GM12878 (cell line): ENCODE data around the gene TEX36. TPM values are rescaled to one million over a fixed set of nuclear protein-coding genes. Genes with fewer than 3 reads are reported as not detected.

Source experiments
- ATAC-seq: fragments of 200-7000 bp; cut with Tn5 transposase; 3 replicates; pipeline ENCODE4 v1.9.1; 2020; ENCODE audit warnings: mild to moderate bottlenecking, moderate library complexity
- BruUV-seq: library from RNA; stranded (reverse); fragments of 400-500 nt; replicated peaks from 2 replicates; lab custom pipeline; 2021; lab: Mats Ljungman, UMichigan
- CTCF ChIA-PET: fragments of 300-600 bp; sonication (Branson Sonifier 250); formaldehyde crosslinking; extraction: SDS; loops from one replicate; lab custom pipeline; 2021; ENCODE audit warnings: inconsistent platforms; lab: Yijun Ruan, JAX
- POLR2A ChIA-PET: fragments of 350-600 bp; formaldehyde crosslinking; extraction: SDS; loops from one replicate; lab custom pipeline; 2021; ENCODE audit warnings: inconsistent platforms; lab: Charles Lee
- RAD21 ChIA-PET: fragments of 300-600 bp; sonication (Branson Sonifier 250); formaldehyde crosslinking; loops from one replicate; lab custom pipeline; 2023; ENCODE audit warnings: antibody characterized with exemption; ENCODE audit not compliant: unreplicated experiment; lab: Charles Lee
- SMC1A ChIA-PET: fragments of 300-600 bp; sonication (Branson Sonifier 250); formaldehyde crosslinking; loops from one replicate; lab custom pipeline; 2023; ENCODE audit not compliant: unreplicated experiment, uncharacterized antibody; lab: Charles Lee
- DNase-seq: peaks from one replicate; pipeline ENCODE4 v3.0.0-alpha.2; 2011; ENCODE audit warnings: low read depth, low spot score
- FAIRE-seq: peaks from 3 replicates; lab custom pipeline; 2011; peaks lifted over from hg19 to GRCh38; lab: Jason Lieb, UNC
- H2AFZ ChIP-seq: 2 replicates; pipeline ENCODE4 v1.6.0; 2011; ENCODE audit warnings: low read depth, low read length, control low read depth; ENCODE audit not compliant: control insufficient read depth
- H3K27ac ChIP-seq: 2 replicates; pipeline ENCODE4 v1.5.1; 2011; ENCODE audit warnings: control low read depth; ENCODE audit not compliant: control insufficient read depth, insufficient read depth
- H3K27me3 ChIP-seq, 2 experiments: replicated peaks in 1 of 2; 2 replicates each; pipeline versions ENCODE4 v1.6.0 to v1.6.1; 2011; ENCODE audit warnings: low read length in 1 of 2; ENCODE audit not compliant: control insufficient read depth in 2 of 2, insufficient read depth in 2 of 2
- H3K36me3 ChIP-seq, 2 experiments: 2 replicates each; pipeline ENCODE4 v1.5.1; 2011; ENCODE audit warnings: low read length in 1 of 2; ENCODE audit not compliant: control insufficient read depth in 2 of 2, insufficient read depth in 2 of 2
- H3K4me1 ChIP-seq: 2 replicates; pipeline ENCODE4 v1.6.1; 2011; ENCODE audit warnings: mild to moderate bottlenecking, low read length, moderate library complexity, mixed read lengths; ENCODE audit not compliant: control insufficient read depth, insufficient read depth
- H3K4me2 ChIP-seq: 2 replicates; pipeline ENCODE4 v1.6.0; 2011; ENCODE audit warnings: control low read depth; ENCODE audit not compliant: control insufficient read depth, insufficient read depth
- H3K4me3 ChIP-seq: fragments of 200-600 bp; sonication (generic); 2 replicates; pipeline ENCODE4 v1.5.1; 2016
- H3K79me2 ChIP-seq: 2 replicates; pipeline ENCODE4 v1.6.0; 2011; ENCODE audit warnings: low read length; ENCODE audit not compliant: control insufficient read depth, insufficient read depth
- H3K9ac ChIP-seq: 2 replicates; pipeline ENCODE4 v1.8.0; 2011; ENCODE audit warnings: low read length, control low read depth, mixed read lengths; ENCODE audit not compliant: control insufficient read depth, insufficient read depth
- H3K9me3 ChIP-seq: replicated peaks from 3 replicates; pipeline ENCODE4 v1.5.1; 2011; ENCODE audit warnings: mild to moderate bottlenecking, low read length; ENCODE audit not compliant: control insufficient read depth, insufficient read depth
- H4K20me1 ChIP-seq: 2 replicates; pipeline ENCODE4 v1.6.0; 2011; ENCODE audit not compliant: control insufficient read depth, insufficient read depth
- BCL3 ChIP-seq: IDR thresholded peaks from 2 replicates; pipeline ENCODE4 v1.6.1; 2011; ENCODE audit warnings: borderline replicate concordance, low read depth, mild to moderate bottlenecking, moderate library complexity, low read length; ENCODE audit not compliant: insufficient read depth, poor library complexity, severe bottlenecking
- CREB1 ChIP-seq: IDR thresholded peaks from 2 replicates; pipeline ENCODE4 v1.6.1; 2012; ENCODE audit warnings: low read depth, mild to moderate bottlenecking, inconsistent platforms
- E2F8 ChIP-seq: fragments of 450-650 bp; IDR thresholded peaks from 2 replicates; pipeline ENCODE4 v1.6.1; 2018; ENCODE audit warnings: mild to moderate bottlenecking, low read depth, moderate library complexity; ENCODE audit not compliant: partially characterized antibody
- EP300 ChIP-seq, 2 experiments: fragments of 150-350 bp in 1 of 2; IDR thresholded peaks; 2 replicates each; pipeline ENCODE4 v1.6.1; 2011 to 2012; ENCODE audit warnings: low read depth in 2 of 2, low read length in 2 of 2, borderline replicate concordance in 1 of 2, improper control_type of control experiment in 1 of 2, inconsistent platforms in 1 of 2; ENCODE audit not compliant: control insufficient read depth in 1 of 2
- ESRRA ChIP-seq: IDR thresholded peaks from 2 replicates; pipeline ENCODE4 v1.6.1; 2012; ENCODE audit warnings: mild to moderate bottlenecking, low read length, improper control_type of control experiment
- GABPA ChIP-seq: IDR thresholded peaks from 2 replicates; pipeline ENCODE4 v1.6.1; 2014; ENCODE audit warnings: antibody characterized with exemption, low read depth, mild to moderate bottlenecking, inconsistent platforms
- MTA2 ChIP-seq: fragments of 450-650 bp; IDR thresholded peaks from 2 replicates; pipeline ENCODE4 v1.6.1; 2016; ENCODE audit warnings: low read depth, mild to moderate bottlenecking, moderate library complexity
- NFYA ChIP-seq: IDR thresholded peaks from 2 replicates; pipeline ENCODE4 v1.6.1; 2011; ENCODE audit warnings: low read depth, mild to moderate bottlenecking, low read length, improper control_type of control experiment, borderline replicate concordance
- ZBTB11 ChIP-seq: fragments of 450-650 bp; formaldehyde crosslinking; IDR thresholded peaks from 2 replicates; pipeline ENCODE4 v1.5.0; 2022; ENCODE audit warnings: mild to moderate bottlenecking, missing genetic modification characterization
- ZNF207 ChIP-seq: fragments of 450-650 bp; IDR thresholded peaks from 2 replicates; pipeline ENCODE4 v1.6.1; 2014; ENCODE audit warnings: antibody characterized with exemption, mild to moderate bottlenecking, borderline replicate concordance
- ZNF24 ChIP-seq: fragments of 450-650 bp; IDR thresholded peaks from 2 replicates; pipeline ENCODE4 v1.6.1; 2017; ENCODE audit warnings: antibody characterized with exemption, mild to moderate bottlenecking
- ZNF384 ChIP-seq: IDR thresholded peaks from 2 replicates; pipeline ENCODE4 v1.6.1; 2012; ENCODE audit warnings: low read depth, mild to moderate bottlenecking, low read length, improper control_type of control experiment, borderline replicate concordance
- ZSCAN29 ChIP-seq: fragments of 450-650 bp; IDR thresholded peaks from 2 replicates; pipeline ENCODE4 v1.6.1; 2017; ENCODE audit warnings: mild to moderate bottlenecking, moderate library complexity
- WGBS: methylation state at CpG from one replicate; pipeline ENCODE4 v1.1.6; 2016; ENCODE audit warnings: low lambda C conversion rate; ENCODE audit not compliant: insufficient replicate concordance, insufficient coverage; ENCODE audit errors: missing lambda C conversion rate; 5-methylcytosine and 5-hydroxymethylcytosine counted together
- in situ Hi-C: fragments of 300-500 bp; cut with MboI; formaldehyde crosslinking; loops from 9 replicates; pipeline ENCODE4 v1.14.3; 2018; ENCODE audit warnings: mixed read lengths
- intact Hi-C: fragments of 100-400 bp; cut with micrococcal nuclease; formaldehyde crosslinking; loops from one replicate; pipeline ENCODE4 v1.14.2; 2022; ENCODE audit not compliant: unreplicated experiment
- polyA plus RNA-seq, 11 experiments: library from polyadenylated mRNA; depleted of rRNA in 4 of 11; unstranded in 6 of 11; stranded (reverse) in 5 of 11; fragments of >200 nt; fragmentation: Nextera tagmentation in 4 of 11; fragmentation: Illumina TruSeq in 1 of 11; extraction: Ambion mirVana in 4 of 11; extraction: Trizol in 1 of 11; gene quantifications; 1 replicate in 1 of 11; 2 replicates in 10 of 11; pipeline versions ENCODE4 v1.2.1 to v1.2.3, GENCODE V29; 2011 to 2016; ENCODE audit warnings: inconsistent platforms in 2 of 11, missing spikeins in 2 of 11, low read depth in 1 of 11
- total RNA-seq, 4 experiments: library from RNA; depleted of rRNA in 3 of 4; stranded (reverse); fragments of >200 nt in 3 of 4; fragmentation: Illumina TruSeq in 1 of 4; extraction: Trizol in 1 of 4; gene quantifications; 2 replicates each; pipeline versions ENCODE4 v1.2.1 to v1.2.3, GENCODE V29; 2013 to 2021

TEX36 gene
- total and polyA plus RNA-seq, 10 of the 15 experiments (the other 5 are each of a cell fraction or from before 2014, with no cell fraction given), result not detected

- ChIA-PET CTCF (no interaction called here), POLR2A (interaction anchor here (0.7 kb wide), 1 partner anchor 88 kb away, joined by 5 read pairs; no protein-coding TSS in a partner anchor), RAD21 (no interaction called here), SMC1A (no interaction called here)
- Histone ChIP-seq H3K9ac (no peak overlapping the region), H3K79me2 (peaks cover 3% of the 10 kb centered on the region), H3K4me1 (no peaks in the 10 kb centered on the region), H4K20me1 (no peaks in the 10 kb centered on the region), H3K36me3 (peaks cover 10 to 43% of the 10 kb centered on the region in 2 experiments), H3K27ac (no peak overlapping the region), H3K4me3 (no peak overlapping the region), H2AFZ (no peak overlapping the region), H3K9me3 (no peaks in the 10 kb centered on the region), H3K27me3 (no peaks in the 10 kb centered on the region), H3K4me2 (no peak overlapping the region)
- intact Hi-C loops (no loop called here), in situ Hi-C loops (no loop called here)
- DNase-seq, result no peak
- 67% methylated on average over 3 of the region's 3 CpGs for WGBS
- TF ChIP-seq ZSCAN29 (no peak), GABPA (no peak), EP300 (IDR thresholded peaks at IDR 0.05; ENCODE audit: borderline replicate concordance in 1 of 2, control insufficient read depth in 1 of 2, low read depth in 2 of 2, low read length in 2 of 2) (no peak), MTA2 (no peak), ZBTB11 (no peak), ZNF24 (no peak), ESRRA (no peak), ZNF207 (no peak), BCL3 (no peak), E2F8 (no peak), CREB1 (no peak), ZNF384 (no peak), NFYA (no peak)
- BruUV-seq, result no TSS peak
- no peak for ATAC-seq
- no peak for FAIRE-seq
Measured at GRCh38 chr10:125727436-125727835, 44.5 kb upstream of the TEX36 start.
